HG02759 (cell line): ENCODE results near the gene ZBTB8B.

Source experiments
- ATAC-seq: cut with Tn5 transposase; IDR thresholded peaks from one replicate; pipeline ENCODE4 v1.9.1; 2021; ENCODE audit warnings: mild to moderate bottlenecking, moderate library complexity; ENCODE audit not compliant: unreplicated experiment

ZBTB8B gene

DNA sequence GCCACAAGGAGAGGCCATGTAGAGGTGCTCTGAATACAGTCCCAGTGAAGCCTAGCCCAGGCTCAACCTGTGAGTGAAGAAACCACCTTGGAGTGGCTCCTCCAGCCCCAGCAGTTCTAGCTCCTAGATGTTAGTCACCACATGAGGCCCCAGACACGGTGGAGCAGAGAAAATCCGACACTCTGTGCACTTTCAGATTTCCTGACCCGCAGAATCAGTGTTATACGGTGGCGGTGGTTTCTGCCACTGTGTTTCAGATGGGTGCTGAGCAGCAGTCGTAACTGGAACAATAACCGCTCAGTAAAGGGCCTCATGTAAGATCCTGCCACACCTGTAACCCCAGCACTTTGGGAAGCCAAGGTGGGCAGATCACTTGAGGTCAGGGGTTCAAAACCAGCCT, 38.3 kb downstream of the ZBTB8B start:
- no peak for ATAC-seq

GRCh38 chr1:32507021-32507420, 42.1 kb downstream of the ZBTB8B start:
- no peak for ATAC-seq

DNA sequence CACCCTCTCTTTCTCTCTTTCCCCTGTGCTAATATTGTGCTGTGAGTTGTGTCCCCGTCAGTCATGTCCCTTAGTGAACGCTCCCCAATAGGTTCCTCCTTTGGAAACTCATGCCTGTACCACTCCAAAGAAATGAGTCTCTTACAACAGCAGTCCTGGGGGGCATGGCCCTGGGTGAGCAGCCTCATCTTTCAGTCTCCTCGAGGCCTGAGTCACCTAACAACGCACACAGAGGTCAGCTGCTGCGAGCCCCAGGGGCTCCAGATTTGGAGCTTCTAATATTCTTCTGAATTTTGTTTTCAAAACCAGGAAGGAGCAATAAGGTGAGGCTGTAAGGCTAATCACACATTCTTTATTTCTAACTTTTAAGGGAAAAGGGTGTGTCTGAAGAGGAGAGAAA, 43.9 kb downstream of the ZBTB8B start:
- ATAC-seq = no peak

GRCh38 chr1:32509939-32510338, 45.1 kb downstream of the ZBTB8B start:
- ATAC-seq = no peak
